Aorta (tissue), 5 donors: ENCODE results near the gene ZNF488. TPM values are rescaled to one million over a fixed set of nuclear protein-coding genes. Genes with fewer than 3 reads are reported as not detected.
A peak's percentile ranks its signal among the peaks of the same experiment; 100 is the strongest.

ENCODE experiments used
- ATAC-seq: fragments of 200-7000 bp; cut with Tn5 transposase; one replicate; pipeline ENCODE4 v1.9.1; 2022; ENCODE audit warnings: moderate library complexity; ENCODE audit not compliant: low FRiP score
- DNase-seq, 2 donors: peaks; one replicate each; pipeline ENCODE4 v3.0.0-alpha.2; 2020
- H3K27ac ChIP-seq, 2 donors: one replicate each; pipeline ENCODE4 v1.5.1; 2013; ENCODE audit warnings: low read length in 2 of 2, mild to moderate bottlenecking in 2 of 2, moderate library complexity in 2 of 2, control low read depth in 1 of 2, inconsistent platforms in 1 of 2, low read depth in 1 of 2
- H3K27me3 ChIP-seq, 2 donors: one replicate each; pipeline ENCODE4 v1.6.1; 2013; ENCODE audit warnings: control low read depth in 1 of 2, low read length in 1 of 2, mild to moderate bottlenecking in 1 of 2, moderate library complexity in 1 of 2; ENCODE audit not compliant: insufficient read depth in 2 of 2, control insufficient read depth in 1 of 2
- H3K36me3 ChIP-seq, 2 donors: one replicate each; pipeline ENCODE4 v1.6.1; 2013; ENCODE audit warnings: control low read depth in 1 of 2, low read length in 1 of 2, mild to moderate bottlenecking in 1 of 2; ENCODE audit not compliant: insufficient read depth in 2 of 2, control insufficient read depth in 1 of 2
- H3K4me1 ChIP-seq, 2 donors: one replicate each; pipeline ENCODE4 v1.6.1; 2013; ENCODE audit warnings: low read length in 2 of 2, control low read depth in 1 of 2, mild to moderate bottlenecking in 1 of 2, moderate library complexity in 1 of 2; ENCODE audit not compliant: insufficient read depth in 2 of 2, control insufficient read depth in 1 of 2
- H3K4me3 ChIP-seq, 2 donors: one replicate each; pipeline ENCODE4 v1.5.1; 2013; ENCODE audit warnings: low read length in 2 of 2, control low read depth in 1 of 2, mild to moderate bottlenecking in 1 of 2
- H3K9me3 ChIP-seq: one replicate; pipeline ENCODE4 v1.6.1; 2013; ENCODE audit warnings: mild to moderate bottlenecking, low read length; ENCODE audit not compliant: control insufficient read depth
- WGBS, 2 donors: extraction: QIAGEN DNeasy Blood & Tissue Kit; methylation state at CpG; one replicate each; pipeline ENCODE4 v1.1.7; 2013; 5-methylcytosine and 5-hydroxymethylcytosine counted together
- intact Hi-C, 2 donors: fragments of 100-400 bp; cut with DNase I; formaldehyde crosslinking; loops; one replicate each; pipeline versions ENCODE4 v1.14.2 to v1.15.0; 2022
- polyA plus RNA-seq, 2 donors: library from polyadenylated mRNA; stranded (reverse); fragments of 200-250 nt; gene quantifications; one replicate each; pipeline ENCODE4 v1.2.3, GENCODE V29; 2013
- total RNA-seq, 2 donors: library from RNA; stranded (reverse); fragmentation: NEBNext Ultra II Directional; extraction: Animal tissue kit (Norgen Biotek cat#: 25700); gene quantifications; one replicate each; pipeline ENCODE4 v1.2.1, GENCODE V29; 2021
- donor health status: healthy with polysubstance abuse.
- donor health status: Bipolar disorder and iron deficiency.
- donor health status: DM: no; HTN: no; CAD: no.
- donor health status: DM: no; HTN: no; CAD: no.
- donor health status: DM: yes; HTN: yes; CAD: no.

Gene ZNF488
- total and polyA plus RNA-seq, 4 donors, result 0.12 to 3.8 (median 0.20) TPM; not detected in 1

GRCh38 chr10:47371629-47372485 is 12.2 kb downstream of the ZNF488 start:
- Histone ChIP-seq H3K4me3 (no peak overlapping the region), H3K27ac (no peak overlapping the region), H3K36me3 (no peaks in the 10 kb centered on the region), H3K4me1 (no peaks in the 10 kb centered on the region), H3K9me3 (no peaks in the 10 kb centered on the region), H3K27me3 (no peaks in the 10 kb centered on the region)
- intact Hi-C loops, result no loop called here
- 92% methylated on average over 7 of the region's 7 CpGs for WGBS, 2 donors
- DNase-seq, result peak in 1 of 2 donors; percentile 23
- ATAC-seq, result no peak

- 89 to 90% methylated on average over 7 of the region's 7 CpGs for WGBS, 2 donors
- Histone ChIP-seq H3K27me3 (no peaks in the 10 kb centered on the region), H3K4me1 (no peaks in the 10 kb centered on the region), H3K9me3 (no peaks in the 10 kb centered on the region), H3K27ac (no peak overlapping the region), H3K4me3 (no peak overlapping the region), H3K36me3 (no peaks in the 10 kb centered on the region)
- intact Hi-C loops, result no loop called here
- DNase-seq (peak in 1 of 2 donors; percentile 64), ATAC-seq (no peak)
Measured at GRCh38 chr10:47370878-47371277, 13.2 kb downstream of the ZNF488 start.

GRCh38 chr10:47370015-47370767 is 13.9 kb downstream of the ZNF488 start:
- intact Hi-C loops, result no loop called here
- Histone ChIP-seq H3K4me1 (no peaks in the 10 kb centered on the region), H3K27ac (no peak overlapping the region), H3K9me3 (no peaks in the 10 kb centered on the region), H3K27me3 (no peaks in the 10 kb centered on the region), H3K4me3 (no peak overlapping the region), H3K36me3 (no peaks in the 10 kb centered on the region)
- ATAC-seq (no peak), DNase-seq (peak in 1 of 2 donors; percentile 45)
- WGBS, 2 donors, result 95 to 96% methylated on average over 11 of the region's 11 CpGs

GRCh38 chr10:47369251-47369894 is 14.7 kb downstream of the ZNF488 start:
- intact Hi-C loops, result no loop called here
- no peaks in the 10 kb centered on the region for H3K27me3 ChIP-seq
- 77 to 84% methylated on average over 9 of the region's 9 CpGs for WGBS, 2 donors
- peak in 1 of 2 donors; percentile 51 for DNase-seq
- H3K4me1 ChIP-seq, result no peaks in the 10 kb centered on the region
- H3K9me3 ChIP-seq, result no peaks in the 10 kb centered on the region
- H3K4me3 ChIP-seq, result no peak overlapping the region
- no peak for ATAC-seq
- H3K36me3 ChIP-seq, result no peaks in the 10 kb centered on the region
- no peak overlapping the region for H3K27ac ChIP-seq

- intact Hi-C loops, result no loop called here
- Histone ChIP-seq H3K27ac (no peak overlapping the region), H3K4me3 (no peak overlapping the region), H3K9me3 (no peaks in the 10 kb centered on the region), H3K36me3 (no peaks in the 10 kb centered on the region), H3K27me3 (no peaks in the 10 kb centered on the region), H3K4me1 (no peaks in the 10 kb centered on the region)
- 94 to 98% methylated on average over 23 to 24 of the region's 24 CpGs for WGBS, 2 donors
- DNase-seq (peak in 1 of 2 donors; percentile 75), ATAC-seq (no peak)
Measured at GRCh38 chr10:47368431-47369180, 15.5 kb downstream of the ZNF488 start.

- no peaks in the 10 kb centered on the region for H3K27me3 ChIP-seq
- intact Hi-C loops, result no loop called here
- H3K27ac ChIP-seq, result no peak overlapping the region
- DNase-seq (peak in 1 of 2 donors; percentile 45), ATAC-seq (no peak)
- WGBS, 2 donors, result 93 to 94% methylated on average over 11 of the region's 11 CpGs
- no peak overlapping the region for H3K4me3 ChIP-seq
- H3K9me3 ChIP-seq, result no peaks in the 10 kb centered on the region
- H3K36me3 ChIP-seq, result no peaks in the 10 kb centered on the region
- H3K4me1 ChIP-seq, result no peaks in the 10 kb centered on the region
Measured at GRCh38 chr10:47367646-47368045, 16.4 kb downstream of the ZNF488 start.

GRCh38 chr10:47366731-47367460 is 17.2 kb downstream of the ZNF488 start:
- no peak overlapping the region for H3K27ac ChIP-seq
- intact Hi-C loops, result no loop called here
- H3K9me3 ChIP-seq, result no peaks in the 10 kb centered on the region
- H3K4me3 ChIP-seq, result no peak overlapping the region
- ATAC-seq (no peak), DNase-seq (peak in 1 of 2 donors; percentile 28)
- 90 to 91% methylated on average over 8 of the region's 8 CpGs for WGBS, 2 donors
- H3K4me1 ChIP-seq, result no peaks in the 10 kb centered on the region
- no peaks in the 10 kb centered on the region for H3K36me3 ChIP-seq
- no peaks in the 10 kb centered on the region for H3K27me3 ChIP-seq
